Heart left ventricle (tissue), 16 donors: ENCODE results near the gene ORM1. TPM values are rescaled to one million over a fixed set of nuclear protein-coding genes. Genes with fewer than 3 reads are reported as not detected.
A peak's percentile ranks its signal among the peaks of the same experiment; 100 is the strongest.

Experiments used
- ATAC-seq, 4 donors: fragments of 200-7000 bp; cut with Tn5 transposase; one replicate each; pipeline ENCODE4 v1.9.1; 2020 to 2022; ENCODE audit warnings: moderate library complexity in 4 of 4, mild to moderate bottlenecking in 3 of 4, moderate number of reproducible peaks in 1 of 4
- DNase-seq, 5 donors: peaks; one replicate each; pipeline ENCODE4 v3.0.0-alpha.2; 2020
- H3K27ac ChIP-seq, 12 donors: fragments of 200-600 bp; sonication (generic) in 4 of 12; one replicate each; pipeline versions ENCODE4 v1.5.0 to v1.8.0; 2016 to 2022; ENCODE audit warnings: mild to moderate bottlenecking in 2 of 12
- H3K27me3 ChIP-seq, 9 donors: fragments of 200-600 bp; sonication (generic) in 2 of 9; one replicate each; pipeline versions ENCODE4 v1.5.1 to v1.8.0; 2016 to 2022; ENCODE audit warnings: mild to moderate bottlenecking in 3 of 9
- H3K36me3 ChIP-seq, 9 donors: fragments of 200-600 bp; sonication (generic) in 2 of 9; one replicate each; pipeline versions ENCODE4 v1.5.0 to v1.8.0; 2018 to 2022; ENCODE audit warnings: mild to moderate bottlenecking in 2 of 9
- H3K4me1 ChIP-seq, 12 donors: fragments of 200-600 bp; sonication (generic) in 4 of 12; one replicate each; pipeline versions ENCODE4 v1.5.0 to v1.8.0; 2016 to 2022; ENCODE audit warnings: mild to moderate bottlenecking in 3 of 12
- H3K4me3 ChIP-seq, 12 donors: fragments of 200-600 bp; sonication (generic) in 4 of 12; one replicate each; pipeline versions ENCODE4 v1.5.0 to v1.8.0; 2017 to 2022; ENCODE audit warnings: mild to moderate bottlenecking in 9 of 12, moderate library complexity in 4 of 12
- H3K9me3 ChIP-seq, 12 donors: fragments of 200-600 bp; sonication (generic) in 4 of 12; one replicate each; pipeline versions ENCODE4 v1.5.0 to v1.8.0; 2016 to 2022; ENCODE audit warnings: mild to moderate bottlenecking in 1 of 12
- CTCF ChIP-seq, 12 donors: fragments of 200-600 bp; sonication (generic) in 4 of 12; IDR thresholded peaks; one replicate each; pipeline versions ENCODE4 v1.5.0 to v1.8.0; 2018 to 2022; ENCODE audit warnings: antibody characterized with exemption in 12 of 12, mild to moderate bottlenecking in 5 of 12
- POLR2A ChIP-seq, 2 donors: fragments of 450-650 bp; IDR thresholded peaks; one replicate each; pipeline ENCODE4 v1.6.1; 2017; ENCODE audit warnings: antibody characterized with exemption in 2 of 2, mild to moderate bottlenecking in 2 of 2, moderate library complexity in 2 of 2
- WGBS, 4 donors: extraction: QIAGEN DNeasy Blood & Tissue Kit in 2 of 4; methylation state at CpG; one replicate each; pipeline versions ENCODE4 v1.1.5 to v1.1.7; 2013 to 2018; 5-methylcytosine and 5-hydroxymethylcytosine counted together
- intact Hi-C, 10 donors: fragments of 100-400 bp; cut with DNase I; formaldehyde crosslinking; loops; one replicate each; pipeline versions ENCODE4 v1.11.1 to v1.14.2; 2022
- polyA plus RNA-seq, 2 donors: library from polyadenylated mRNA; stranded (reverse); fragments of 200-250 nt; gene quantifications; one replicate each; pipeline ENCODE4 v1.2.3, GENCODE V29; 2013
- total RNA-seq, 9 donors: library from RNA; depleted of rRNA in 2 of 9; stranded (reverse); fragments of >200 nt in 2 of 9; fragmentation: NEBNext Ultra II Directional in 3 of 9; extraction: Animal tissue kit (Norgen Biotek cat#: 25700) in 3 of 9; gene quantifications; one replicate each; pipeline versions ENCODE4 v1.1.0 to v1.2.4, GENCODE V29; 2016 to 2023
- donor health status: ischemic (EF 13 %, LVEDD 7.1; RV severe dilation, severe dysfunction).
- donor health status: healthy with polysubstance abuse.
- donor health status: DM: no; HTN: yes; CAD: no.
- donor health status: DM: no; HTN: no; CAD: no.
- donor health status: ischemic (EF 25% LVEDD 6.9; RV normal size, moderate dysfunction).
- donor health status: ischemic (EF 25% LVEDD 5.7; RV mildly dilated, moderate dysfunction).
- donor health status: healthy.
- donor health status: DM: yes; HTN: yes; CAD: no.
- donor health status: ischemic (EF 35%, LVEDD 5.7; RV mildly dilated, moderate dysfunction).
- donor health status: nonischemic (EF 11% LVEDD 7.7; RV severe dilation, severe dysfunction).
- donor health status: DM: yes; HTN: yes; CAD: no.
- donor health status: PGD.
- donor health status: ischemic (EF 29% LVEDD 5.4; RV normal size, mild dysfunction).
- donor health status: nonischemic (EF 23%, LVEDD 6.1; RV moderate dilation, normal function).

Gene ORM1
- total and polyA plus RNA-seq, 11 donors = 0.51 to 1.00 (median 0.80) TPM; not detected in 8

GRCh38 chr9:114280636-114281472 lies 42.0 kb upstream of the ORM1 start:
- Histone ChIP-seq H3K4me3 (no peak overlapping the region), H3K27ac (peak overlapping the region in 5 of 12 donors; percentile 12 to 41 (median 33)), H3K4me1 (peaks cover 0 to 9% (median 0%) of the 10 kb centered on the region in 12 donors), H3K9me3 (no peaks in the 10 kb centered on the region), H3K27me3 (no peaks in the 10 kb centered on the region), H3K36me3 (peaks cover 0 to 2% (median 0%) of the 10 kb centered on the region in 9 donors)
- ATAC-seq (peak; percentile 42 to 76 (median 65)), DNase-seq (peak in 4 of 5 donors; percentile 19 to 59 (median 36))
- intact Hi-C loops = no loop called here
- WGBS, 4 donors = 58 to 72% (median 62%) methylated on average over 8 of the region's 8 CpGs
- no peak for TF ChIP-seq CTCF (IDR thresholded peaks at IDR 0.05)
- TF ChIP-seq POLR2A (IDR thresholded peaks at IDR 0.05) = no peak

- no peaks in the 10 kb centered on the region for H3K9me3 ChIP-seq
- peaks cover 0 to 2% (median 0%) of the 10 kb centered on the region in 9 donors for H3K36me3 ChIP-seq
- no peak overlapping the region for H3K4me3 ChIP-seq
- no peaks in the 10 kb centered on the region for H3K27me3 ChIP-seq
- 66 to 77% (median 75%) methylated on average over 11 to 12 of the region's 12 CpGs for WGBS, 4 donors
- peaks cover 0 to 9% (median 0%) of the 10 kb centered on the region in 12 donors for H3K4me1 ChIP-seq
- TF ChIP-seq POLR2A (IDR thresholded peaks at IDR 0.05) (no peak), CTCF (IDR thresholded peaks at IDR 0.05) (no peak)
- ATAC-seq (peak in 3 of 4 donors; percentile 39 to 64 (median 62)), DNase-seq (peak; percentile 36 to 84 (median 49))
- intact Hi-C loops = no loop called here
- H3K27ac ChIP-seq = peak overlapping the region in 5 of 12 donors; percentile 12 to 41 (median 33)
Observed at GRCh38 chr9:114281473-114282103, 41.3 kb upstream of the ORM1 start.

- intact Hi-C loops = no loop called here
- Histone ChIP-seq H3K36me3 (peaks cover 0 to 2% (median 0%) of the 10 kb centered on the region in 9 donors), H3K9me3 (no peaks in the 10 kb centered on the region), H3K27me3 (no peaks in the 10 kb centered on the region), H3K4me1 (peaks cover 0 to 9% (median 0%) of the 10 kb centered on the region in 12 donors), H3K27ac (no peak overlapping the region), H3K4me3 (no peak overlapping the region)
- WGBS, 4 donors = 90 to 93% (median 93%) methylated on average over 10 of the region's 10 CpGs
- TF ChIP-seq POLR2A (IDR thresholded peaks at IDR 0.05) (no peak), CTCF (IDR thresholded peaks at IDR 0.05) (no peak)
- no peak for ATAC-seq
- peak in 3 of 5 donors; percentile 6 to 14 (median 13) for DNase-seq
Observed at GRCh38 chr9:114282104-114282485, 40.8 kb upstream of the ORM1 start.

- 85 to 96% (median 88%) methylated on average over 6 of the region's 6 CpGs for WGBS, 4 donors
- Histone ChIP-seq H3K27ac (no peak overlapping the region), H3K4me1 (peaks cover 0 to 9% (median 0%) of the 10 kb centered on the region in 12 donors), H3K9me3 (no peaks in the 10 kb centered on the region), H3K36me3 (peaks cover 0 to 2% (median 0%) of the 10 kb centered on the region in 9 donors), H3K4me3 (no peak overlapping the region), H3K27me3 (no peaks in the 10 kb centered on the region)
- no peak for TF ChIP-seq POLR2A (IDR thresholded peaks at IDR 0.05)
- TF ChIP-seq CTCF (IDR thresholded peaks at IDR 0.05) = no peak
- intact Hi-C loops = no loop called here
- DNase-seq (peak in 3 of 5 donors; percentile 1 to 7 (median 6)), ATAC-seq (no peak)
Observed at GRCh38 chr9:114282507-114282906, 40.4 kb upstream of the ORM1 start.
